WI38 (cell line): ENCODE data around the gene LTBP2.

Experiments used
- H3K4me3 ChIP-seq: 2 replicates; pipeline ENCODE4 v1.5.1; 2011; ENCODE audit warnings: low read depth, mild to moderate bottlenecking, control low read depth, low read length
- TF ChIP-seq, protein P1 (sequence below): IDR thresholded peaks from 2 replicates; pipeline ENCODE4 v1.5.1; 2012; ENCODE audit warnings: low read depth, mild to moderate bottlenecking, control low read depth, low read length

Gene LTBP2

DNA sequence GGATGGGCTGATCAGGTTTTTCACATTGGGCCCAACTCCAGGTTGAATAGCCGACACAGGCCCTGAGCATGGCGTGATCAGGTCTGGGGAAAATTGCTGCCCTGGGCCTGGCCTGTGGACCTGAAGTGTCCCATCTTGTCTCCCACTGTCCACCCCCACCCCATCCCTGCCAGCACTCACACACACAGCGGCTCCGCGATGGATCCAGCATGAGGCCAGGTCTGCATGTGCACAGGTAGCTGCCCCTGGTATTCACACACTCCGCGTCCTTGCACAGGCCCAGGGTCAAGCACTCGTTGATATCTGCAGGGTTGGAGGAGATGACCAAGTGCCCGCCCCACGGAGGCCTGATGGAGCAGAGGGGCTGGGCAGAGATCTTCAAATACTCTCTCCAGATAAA is 79.8 kb downstream of the LTBP2 start:
- TF ChIP-seq, protein P1, sequence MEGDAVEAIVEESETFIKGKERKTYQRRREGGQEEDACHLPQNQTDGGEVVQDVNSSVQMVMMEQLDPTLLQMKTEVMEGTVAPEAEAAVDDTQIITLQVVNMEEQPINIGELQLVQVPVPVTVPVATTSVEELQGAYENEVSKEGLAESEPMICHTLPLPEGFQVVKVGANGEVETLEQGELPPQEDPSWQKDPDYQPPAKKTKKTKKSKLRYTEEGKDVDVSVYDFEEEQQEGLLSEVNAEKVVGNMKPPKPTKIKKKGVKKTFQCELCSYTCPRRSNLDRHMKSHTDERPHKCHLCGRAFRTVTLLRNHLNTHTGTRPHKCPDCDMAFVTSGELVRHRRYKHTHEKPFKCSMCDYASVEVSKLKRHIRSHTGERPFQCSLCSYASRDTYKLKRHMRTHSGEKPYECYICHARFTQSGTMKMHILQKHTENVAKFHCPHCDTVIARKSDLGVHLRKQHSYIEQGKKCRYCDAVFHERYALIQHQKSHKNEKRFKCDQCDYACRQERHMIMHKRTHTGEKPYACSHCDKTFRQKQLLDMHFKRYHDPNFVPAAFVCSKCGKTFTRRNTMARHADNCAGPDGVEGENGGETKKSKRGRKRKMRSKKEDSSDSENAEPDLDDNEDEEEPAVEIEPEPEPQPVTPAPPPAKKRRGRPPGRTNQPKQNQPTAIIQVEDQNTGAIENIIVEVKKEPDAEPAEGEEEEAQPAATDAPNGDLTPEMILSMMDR: no peak
- no peak overlapping the region for H3K4me3 ChIP-seq

DNA sequence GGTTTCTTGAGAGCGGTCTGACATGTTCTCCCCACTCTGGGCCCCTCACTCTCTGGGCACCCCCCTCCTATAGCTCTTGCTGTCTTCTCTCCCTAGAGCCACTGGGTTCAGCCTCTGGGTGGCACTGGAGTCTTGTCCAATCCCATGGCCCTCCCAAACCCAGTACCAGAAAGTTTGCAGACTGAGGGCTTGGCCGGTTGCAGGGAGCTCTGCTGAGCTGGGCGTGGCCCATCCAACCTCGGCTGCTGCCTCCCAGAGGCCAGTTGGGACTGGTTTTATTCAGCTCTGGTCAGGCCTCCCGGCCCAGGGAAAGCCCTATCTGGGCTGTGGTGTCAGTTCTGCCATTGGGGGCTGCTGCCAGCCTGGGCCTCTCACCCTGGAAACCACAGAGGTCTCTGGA is 80.6 kb downstream of the LTBP2 start:
- TF ChIP-seq, protein P1: 0 out of 2 replicates have a peak, but pooled peaks have one; percentile 12
- no peak overlapping the region for H3K4me3 ChIP-seq

DNA sequence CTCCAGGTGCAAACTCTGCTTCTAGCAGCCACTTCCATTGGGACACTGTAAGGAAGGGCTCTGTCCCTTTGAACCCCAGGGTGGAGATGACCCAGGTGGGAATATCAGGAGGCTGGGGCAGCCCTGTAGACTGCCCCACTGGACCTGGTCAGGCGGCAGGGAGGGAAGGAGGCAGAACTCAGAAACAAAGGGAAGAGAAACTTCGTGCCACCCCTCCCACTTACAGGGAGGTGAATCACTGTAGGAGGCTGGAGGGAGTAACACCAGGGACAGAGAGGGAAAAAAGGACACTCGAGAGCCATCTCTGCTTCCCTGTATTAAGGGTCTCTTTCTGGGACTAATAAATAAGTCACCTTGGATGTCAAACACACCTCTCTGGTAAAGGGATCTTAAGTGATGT is 81.0 kb downstream of the LTBP2 start:
- no peak overlapping the region for H3K4me3 ChIP-seq
- TF ChIP-seq, protein P1: no peak

DNA sequence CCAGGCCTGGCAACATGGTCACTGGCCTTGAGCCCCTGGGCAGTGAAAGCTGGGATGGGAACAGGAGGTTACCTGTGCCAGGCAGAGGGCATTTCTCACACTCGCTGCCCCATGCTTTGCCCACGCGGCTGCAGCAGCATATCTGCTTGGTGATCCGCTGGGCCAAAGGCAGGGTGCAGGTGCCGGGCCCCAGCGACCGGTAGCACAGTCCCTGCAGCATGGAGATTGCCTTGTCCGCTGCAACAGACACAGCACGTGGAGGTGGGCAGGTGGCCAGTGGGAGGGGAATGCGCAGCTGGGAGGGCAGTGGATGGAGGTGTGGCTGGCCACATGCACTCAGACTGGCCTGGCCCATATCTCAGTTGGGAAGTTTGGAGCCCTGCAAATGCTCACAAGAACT is 83.2 kb downstream of the LTBP2 start:
- H3K4me3 ChIP-seq: no peak overlapping the region
- TF ChIP-seq, protein P1: no peak

DNA sequence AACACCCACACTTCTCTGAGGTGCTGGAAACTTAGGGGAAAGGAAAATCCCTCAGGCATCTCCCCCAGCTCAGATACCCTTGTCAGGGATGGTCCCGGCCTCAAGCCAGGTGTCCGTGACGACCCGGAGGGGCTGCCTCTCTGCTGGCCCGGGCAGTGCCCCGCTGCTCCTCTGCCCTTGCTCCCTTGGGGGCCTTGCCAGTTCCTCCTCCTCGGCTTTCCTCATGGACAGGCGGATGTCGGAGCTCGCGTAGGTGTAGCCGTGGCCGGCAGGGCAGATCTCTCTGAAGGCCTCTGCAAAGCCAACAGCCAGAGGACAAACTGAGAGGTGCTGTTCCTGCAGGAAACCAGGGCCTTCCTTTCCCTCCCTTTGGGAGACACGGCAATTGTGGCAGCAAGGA is 83.6 kb downstream of the LTBP2 start:
- TF ChIP-seq, protein P1: no peak
- H3K4me3 ChIP-seq: no peak overlapping the region

DNA sequence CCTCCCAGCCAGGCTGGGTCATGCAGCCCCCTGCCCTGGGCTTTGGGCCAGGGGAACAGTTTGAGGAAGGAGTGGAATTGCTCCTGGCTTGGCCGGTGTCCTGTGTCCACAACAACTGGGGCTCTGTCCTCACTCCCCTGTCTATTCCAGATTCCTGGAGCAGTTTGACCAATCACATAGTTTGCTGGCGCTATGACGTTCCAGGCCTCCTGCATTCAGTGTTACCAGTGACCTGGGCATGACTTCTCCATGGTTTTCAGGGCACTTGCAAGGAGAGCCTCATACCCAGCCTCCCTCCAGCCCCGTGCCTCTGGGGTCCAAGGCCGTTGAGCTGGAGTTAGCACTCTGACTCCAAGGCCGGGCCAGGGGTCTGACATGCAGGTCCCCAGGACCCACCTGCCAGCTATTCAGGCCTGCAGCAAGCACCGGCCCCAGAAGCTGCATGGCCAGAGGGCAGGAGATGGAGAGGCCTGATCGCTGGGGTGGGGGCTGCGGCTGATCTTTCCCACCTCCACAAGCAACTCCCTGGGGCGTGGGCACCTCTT is 84.2 kb downstream of the LTBP2 start:
- H3K4me3 ChIP-seq: no peak overlapping the region
- TF ChIP-seq, protein P1: no peak

DNA sequence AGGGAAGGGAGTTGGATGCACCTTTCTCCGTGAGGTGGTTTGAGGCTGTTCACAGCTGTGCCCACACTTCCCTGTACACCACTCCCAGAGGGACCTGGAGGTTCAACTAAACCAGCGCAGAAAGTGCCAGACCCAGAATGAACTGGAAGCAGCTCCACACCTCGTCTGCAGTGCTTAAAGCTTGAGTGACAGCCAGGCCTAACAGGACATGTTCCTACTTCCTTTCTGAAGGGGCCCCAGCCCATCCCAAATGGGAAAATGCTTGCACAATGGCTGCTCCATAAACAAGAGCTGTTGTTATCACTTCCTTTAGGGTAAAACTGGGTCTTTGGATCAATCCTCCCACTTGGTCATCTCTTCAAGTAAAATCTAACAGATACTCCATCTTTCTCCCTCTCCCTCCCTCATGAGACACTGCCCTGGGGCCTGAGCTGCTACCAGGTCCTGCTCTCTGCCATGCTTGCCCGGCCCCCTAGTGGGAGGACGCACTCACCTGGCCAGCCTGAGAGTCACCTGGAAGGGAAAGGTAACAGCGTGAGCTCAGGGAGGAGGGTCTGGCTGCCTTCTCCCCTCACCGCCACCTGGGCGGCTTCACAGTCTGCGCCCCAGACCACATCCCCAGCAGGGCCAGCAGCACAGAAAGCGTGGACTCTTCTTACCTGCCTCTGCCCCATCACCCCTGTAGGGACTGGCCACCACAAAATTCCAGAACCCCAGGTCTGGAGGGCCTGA is 85.0 kb downstream of the LTBP2 start:
- TF ChIP-seq, protein P1: 0 out of 2 replicates have a peak, but pooled peaks have one; percentile 10
- no peak overlapping the region for H3K4me3 ChIP-seq
